ENCODE measurements around the gene OR51B4.
"Not testable (repeated sequence)": the region's sequence is repeated elsewhere in the genome, so short reads cannot be mapped to it uniquely, and the experiment has no call there.

OR51B4 gene

DNA sequence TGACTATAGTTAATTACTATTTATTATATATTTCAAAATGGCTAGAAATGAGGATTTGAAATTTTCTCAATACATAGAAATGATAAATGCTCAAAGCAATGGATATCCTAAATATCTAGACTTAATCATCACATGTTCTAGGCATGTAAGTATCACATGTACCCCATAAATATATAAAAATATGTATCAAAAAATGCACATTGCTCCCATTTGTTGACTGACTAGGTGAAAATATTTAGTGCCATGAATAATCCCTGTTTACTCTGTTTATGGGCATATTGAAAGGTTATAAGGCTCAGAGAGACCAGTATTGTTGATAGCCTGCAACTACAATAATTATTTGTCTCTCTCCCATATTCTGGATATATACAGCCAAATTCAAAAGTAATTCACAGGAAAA, 35.1 kb downstream of the OR51B4 start:
- no peak overlapping the region for H3K9ac ChIP-seq (ENCODE audit: low read depth, low read length)
- no peaks in the 10 kb centered on the region for H3K36me3 ChIP-seq (ENCODE audit: control insufficient read depth, insufficient read depth, low read length)
- H3K4me1 ChIP-seq (ENCODE audit: control insufficient read depth, insufficient read depth, low read length) = no peaks in the 10 kb centered on the region
- no peak overlapping the region for H3K4me3 ChIP-seq (ENCODE audit: low read depth, low read length)
- H3K9me3 ChIP-seq (ENCODE audit: control insufficient read depth, insufficient read depth, low read length) = no peaks in the 10 kb centered on the region
- no peaks in the 10 kb centered on the region for H3K27me3 ChIP-seq (ENCODE audit: control insufficient read depth, insufficient read depth, low read length)

DNA sequence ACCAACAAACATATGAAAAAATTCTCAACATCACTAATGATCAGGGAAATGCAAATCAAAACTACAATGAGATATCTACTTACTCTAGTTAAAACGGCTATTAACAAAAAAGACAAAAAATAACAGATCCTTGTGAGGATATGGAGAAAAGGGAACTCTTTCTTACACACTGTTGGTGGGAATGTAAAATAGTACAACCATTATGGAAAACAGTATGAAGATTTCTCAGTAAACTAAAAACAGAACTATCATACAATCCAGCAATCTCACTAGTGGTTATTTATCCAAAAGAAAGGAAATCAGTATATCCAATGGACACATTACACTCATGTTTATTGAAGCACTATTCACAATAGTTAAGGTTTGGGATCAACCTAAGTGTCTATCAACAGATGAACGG, 35.9 kb downstream of the OR51B4 start:
- H3K36me3 ChIP-seq (ENCODE audit: control insufficient read depth, insufficient read depth, low read length) = no peaks in the 10 kb centered on the region
- no peaks in the 10 kb centered on the region for H3K4me1 ChIP-seq (ENCODE audit: control insufficient read depth, insufficient read depth, low read length)
- H3K9ac ChIP-seq (ENCODE audit: low read depth, low read length) = no peak overlapping the region
- H3K4me3 ChIP-seq (ENCODE audit: low read depth, low read length) = no peak overlapping the region
- no peaks in the 10 kb centered on the region for H3K9me3 ChIP-seq (ENCODE audit: control insufficient read depth, insufficient read depth, low read length)
- H3K27me3 ChIP-seq (ENCODE audit: control insufficient read depth, insufficient read depth, low read length) = no peaks in the 10 kb centered on the region

DNA sequence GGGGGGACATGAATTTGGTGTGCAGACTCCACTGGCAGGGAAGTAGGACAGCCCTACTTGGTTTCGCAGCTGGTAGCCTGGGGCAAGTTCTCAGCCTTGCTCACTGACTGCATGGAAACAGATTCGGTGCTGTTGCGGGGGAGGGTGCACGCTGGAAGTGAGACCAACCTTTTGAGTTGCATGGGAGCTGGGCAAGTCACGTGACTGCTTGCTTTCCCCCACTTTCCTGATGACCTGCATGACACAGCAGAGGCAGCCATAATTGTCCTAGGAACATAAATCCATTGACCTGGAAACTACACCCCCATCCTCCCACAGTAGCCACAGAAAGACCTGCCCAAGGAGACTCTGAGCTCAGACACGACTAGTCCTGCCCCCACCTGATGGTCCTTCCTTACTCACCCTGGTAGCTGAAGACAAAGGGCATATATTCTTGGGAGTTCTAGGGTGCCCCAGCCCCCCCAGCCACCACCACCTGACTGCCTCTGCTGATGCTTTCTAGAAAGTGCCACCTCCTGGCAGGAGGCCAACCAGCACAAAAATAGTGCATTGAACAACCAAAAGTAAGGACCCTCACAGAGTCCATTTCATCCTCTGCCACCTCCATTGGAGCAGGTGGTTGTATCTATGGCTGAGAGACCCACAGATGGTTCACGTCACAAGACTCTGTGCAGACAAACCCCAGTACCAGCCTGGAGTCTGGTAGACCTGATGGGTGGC, 43.0 kb downstream of the OR51B4 start:
- Histone ChIP-seq H3K4me1 (ENCODE audit: control insufficient read depth, insufficient read depth, low read length) (peaks cover 14% of the 10 kb centered on the region), H3K9ac (ENCODE audit: low read depth, low read length) (no peak overlapping the region), H3K36me3 (ENCODE audit: control insufficient read depth, insufficient read depth, low read length) (no peaks in the 10 kb centered on the region), H3K27me3 (ENCODE audit: control insufficient read depth, insufficient read depth, low read length) (no peaks in the 10 kb centered on the region), H3K4me3 (ENCODE audit: low read depth, low read length) (no peak overlapping the region), H3K9me3 (ENCODE audit: control insufficient read depth, insufficient read depth, low read length) (no peaks in the 10 kb centered on the region)

DNA sequence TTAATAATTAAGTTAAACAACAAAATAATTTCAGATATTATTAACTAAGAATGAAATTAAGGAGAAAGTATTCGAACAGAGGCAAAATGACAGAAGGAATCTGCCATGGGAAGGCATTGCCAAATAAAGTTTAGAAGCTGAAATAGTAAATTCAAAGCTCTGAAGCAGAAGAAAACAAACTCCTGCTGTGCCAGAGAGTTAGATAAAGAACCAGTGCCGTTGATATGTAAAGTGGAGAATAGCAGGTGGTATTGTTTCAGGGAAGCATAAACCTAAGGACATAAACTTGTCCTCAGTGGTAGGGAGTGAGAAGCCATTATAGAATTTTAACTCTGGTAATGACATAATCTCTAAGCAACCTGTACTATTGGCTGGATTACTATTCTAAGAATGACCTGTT, 44.5 kb downstream of the OR51B4 start:
- no peak overlapping the region for H3K9ac ChIP-seq (ENCODE audit: low read depth, low read length)
- no peaks in the 10 kb centered on the region for H3K27me3 ChIP-seq (ENCODE audit: control insufficient read depth, insufficient read depth, low read length)
- H3K4me1 ChIP-seq (ENCODE audit: control insufficient read depth, insufficient read depth, low read length) = peaks cover 14% of the 10 kb centered on the region
- H3K36me3 ChIP-seq (ENCODE audit: control insufficient read depth, insufficient read depth, low read length) = no peaks in the 10 kb centered on the region
- no peaks in the 10 kb centered on the region for H3K9me3 ChIP-seq (ENCODE audit: control insufficient read depth, insufficient read depth, low read length)
- H3K4me3 ChIP-seq (ENCODE audit: low read depth, low read length) = no peak overlapping the region

DNA sequence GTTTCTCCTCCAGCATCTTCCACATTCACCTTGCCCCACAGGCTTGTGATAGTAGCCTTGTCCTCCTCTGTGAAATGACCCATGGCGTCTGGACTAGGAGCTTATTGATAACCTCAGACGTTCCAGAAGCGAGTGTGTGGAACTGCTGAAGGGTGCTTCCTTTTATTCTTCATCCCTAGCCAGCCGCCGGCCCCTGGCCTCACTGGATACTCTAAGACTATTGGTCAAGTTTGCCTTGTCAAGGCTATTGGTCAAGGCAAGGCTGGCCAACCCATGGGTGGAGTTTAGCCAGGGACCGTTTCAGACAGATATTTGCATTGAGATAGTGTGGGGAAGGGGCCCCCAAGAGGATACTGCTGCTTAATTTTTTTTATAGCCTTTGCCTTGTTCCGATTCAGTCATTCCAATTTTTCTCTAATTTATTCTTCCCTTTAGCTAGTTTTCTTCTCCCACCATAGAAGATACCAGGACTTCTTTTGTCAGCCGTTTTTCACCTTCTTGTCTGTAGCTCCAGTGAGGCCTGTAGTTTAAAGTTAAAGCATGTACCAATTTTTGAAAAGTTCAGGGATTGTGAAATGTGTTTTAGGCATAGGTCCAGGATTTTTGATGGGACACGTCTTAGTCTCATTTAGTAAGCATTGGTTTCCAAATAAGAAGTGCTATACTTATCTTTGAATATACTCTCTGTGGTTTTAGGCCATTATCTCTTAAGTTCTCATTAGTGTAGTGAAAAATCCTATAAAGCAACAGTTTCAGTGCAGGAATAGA, 46.9 kb downstream of the OR51B4 start, which contains the start of gene HBG2:
HBG2 (minus strand) TSS at position 136 of the 768 bp plus-strand sequence; CDS start at position 83, 53 bp downstream.
- not testable (repeated sequence) for H3K9me3 ChIP-seq (ENCODE audit: control insufficient read depth, insufficient read depth, low read length); H3K36me3 ChIP-seq (ENCODE audit: control insufficient read depth, insufficient read depth, low read length); H3K27me3 ChIP-seq (ENCODE audit: control insufficient read depth, insufficient read depth, low read length); H3K4me3 ChIP-seq (ENCODE audit: low read depth, low read length); H3K9ac ChIP-seq (ENCODE audit: low read depth, low read length)
- H3K4me1 ChIP-seq (ENCODE audit: control insufficient read depth, insufficient read depth, low read length) = peaks cover 14% of the 10 kb centered on the region

DNA sequence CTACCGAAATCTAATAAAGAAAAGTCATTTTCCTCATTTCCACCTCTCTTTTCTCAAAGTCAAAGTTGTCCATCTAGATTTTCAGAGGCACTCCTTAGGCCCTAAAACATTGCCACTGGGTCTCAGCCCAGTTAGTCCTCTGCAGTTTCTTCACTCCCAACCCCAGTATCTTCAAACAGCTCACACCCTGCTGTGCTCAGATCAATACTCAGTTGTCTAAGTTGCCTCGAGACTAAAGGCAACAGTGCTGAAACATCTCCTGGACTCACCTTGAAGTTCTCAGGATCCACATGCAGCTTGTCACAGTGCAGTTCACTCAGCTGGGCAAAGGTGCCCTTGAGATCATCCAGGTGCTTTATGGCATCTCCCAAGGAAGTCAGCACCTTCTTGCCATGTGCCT, 47.7 kb downstream of the OR51B4 start:
- H3K9me3 ChIP-seq (ENCODE audit: control insufficient read depth, insufficient read depth, low read length); H3K27me3 ChIP-seq (ENCODE audit: control insufficient read depth, insufficient read depth, low read length); H3K9ac ChIP-seq (ENCODE audit: low read depth, low read length); H3K36me3 ChIP-seq (ENCODE audit: control insufficient read depth, insufficient read depth, low read length); H3K4me3 ChIP-seq (ENCODE audit: low read depth, low read length): not testable (repeated sequence)
- H3K4me1 ChIP-seq (ENCODE audit: control insufficient read depth, insufficient read depth, low read length) = peaks cover 14% of the 10 kb centered on the region

- not testable (repeated sequence) for H3K9me3 ChIP-seq (ENCODE audit: control insufficient read depth, insufficient read depth, low read length); H3K9ac ChIP-seq (ENCODE audit: low read depth, low read length); H3K36me3 ChIP-seq (ENCODE audit: control insufficient read depth, insufficient read depth, low read length); H3K27me3 ChIP-seq (ENCODE audit: control insufficient read depth, insufficient read depth, low read length); H3K4me3 ChIP-seq (ENCODE audit: low read depth, low read length)
- peaks cover 12% of the 10 kb centered on the region for H3K4me1 ChIP-seq (ENCODE audit: control insufficient read depth, insufficient read depth, low read length)
Measured at GRCh38 chr11:5253440-5253839, 48.3 kb downstream of the OR51B4 start.

DNA sequence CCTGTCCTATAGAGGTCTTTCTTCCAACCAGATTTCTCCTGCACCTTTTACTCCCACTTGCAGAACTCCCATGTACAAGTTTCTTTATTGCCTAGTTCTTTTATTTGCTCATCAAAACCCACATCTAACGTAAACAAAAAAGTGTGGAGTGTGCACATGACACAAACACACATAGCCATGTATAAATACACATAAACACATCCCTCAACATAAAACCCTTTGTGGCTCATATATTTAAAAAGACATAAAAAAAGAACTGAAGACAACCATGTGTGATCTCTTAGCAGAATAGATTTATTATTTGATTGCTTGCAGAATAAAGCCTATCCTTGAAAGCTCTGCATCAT, 48.9 kb downstream of the OR51B4 start:
- H3K9ac ChIP-seq (ENCODE audit: low read depth, low read length) = no peak overlapping the region
- H3K4me1 ChIP-seq (ENCODE audit: control insufficient read depth, insufficient read depth, low read length) = peaks cover 9% of the 10 kb centered on the region
- no peaks in the 10 kb centered on the region for H3K27me3 ChIP-seq (ENCODE audit: control insufficient read depth, insufficient read depth, low read length)
- H3K9me3 ChIP-seq (ENCODE audit: control insufficient read depth, insufficient read depth, low read length) = no peaks in the 10 kb centered on the region
- no peak overlapping the region for H3K4me3 ChIP-seq (ENCODE audit: low read depth, low read length)
- no peaks in the 10 kb centered on the region for H3K36me3 ChIP-seq (ENCODE audit: control insufficient read depth, insufficient read depth, low read length)

DNA sequence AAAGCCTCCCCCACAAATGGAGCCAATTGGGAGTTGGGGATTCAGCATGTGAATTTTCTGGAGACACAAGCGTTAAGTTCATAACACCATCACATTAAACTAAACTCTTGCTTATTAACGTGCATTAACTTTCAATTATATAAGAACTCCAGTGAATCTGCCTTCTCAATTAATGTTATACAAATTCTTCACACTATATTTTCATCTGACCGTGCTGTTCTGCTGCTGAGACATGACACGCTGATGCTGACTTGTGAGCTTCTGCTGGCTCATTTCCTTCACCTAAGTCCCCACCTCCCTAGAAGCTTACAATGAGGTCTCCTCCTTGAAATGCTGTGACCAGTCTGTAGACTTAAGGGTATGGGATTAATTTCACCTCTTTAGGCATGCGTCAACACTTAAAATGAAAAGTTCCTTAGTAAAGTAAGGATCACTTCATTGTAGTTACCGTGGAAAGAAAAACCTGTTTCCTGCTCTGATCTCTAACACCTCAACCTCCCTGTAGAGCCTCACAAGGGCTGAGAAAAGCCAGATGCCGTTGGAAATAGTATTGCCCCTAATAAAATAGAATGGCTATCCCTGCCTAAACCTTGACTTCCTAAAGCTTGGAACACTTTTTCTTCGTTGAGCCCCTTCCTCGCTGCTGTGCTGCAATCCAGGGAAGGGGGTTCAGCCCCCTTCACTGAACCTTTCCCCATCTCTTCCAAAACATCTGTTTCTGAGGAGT, 49.4 kb downstream of the OR51B4 start:
- Histone ChIP-seq H3K9ac (ENCODE audit: low read depth, low read length) (no peak overlapping the region), H3K9me3 (ENCODE audit: control insufficient read depth, insufficient read depth, low read length) (no peaks in the 10 kb centered on the region), H3K27me3 (ENCODE audit: control insufficient read depth, insufficient read depth, low read length) (no peaks in the 10 kb centered on the region), H3K4me3 (ENCODE audit: low read depth, low read length) (no peak overlapping the region), H3K4me1 (ENCODE audit: control insufficient read depth, insufficient read depth, low read length) (peaks cover 3% of the 10 kb centered on the region), H3K36me3 (ENCODE audit: control insufficient read depth, insufficient read depth, low read length) (no peaks in the 10 kb centered on the region)

- H3K4me3 ChIP-seq (ENCODE audit: low read depth, low read length) = no peak overlapping the region
- no peaks in the 10 kb centered on the region for H3K9me3 ChIP-seq (ENCODE audit: control insufficient read depth, insufficient read depth, low read length)
- H3K36me3 ChIP-seq (ENCODE audit: control insufficient read depth, insufficient read depth, low read length) = no peaks in the 10 kb centered on the region
- H3K4me1 ChIP-seq (ENCODE audit: control insufficient read depth, insufficient read depth, low read length) = peaks cover 1% of the 10 kb centered on the region
- no peak overlapping the region for H3K9ac ChIP-seq (ENCODE audit: low read depth, low read length)
- H3K27me3 ChIP-seq (ENCODE audit: control insufficient read depth, insufficient read depth, low read length) = no peaks in the 10 kb centered on the region
Measured at GRCh38 chr11:5251746-5252145, 50.0 kb downstream of the OR51B4 start.
